ENCODE data around the gene RXFP4. TPM values are rescaled to one million over a fixed set of nuclear protein-coding genes. Genes with fewer than 3 reads are reported as not detected.

RXFP4 gene
- total RNA-seq, 1 donor from 2014 or later: not detected

DNA sequence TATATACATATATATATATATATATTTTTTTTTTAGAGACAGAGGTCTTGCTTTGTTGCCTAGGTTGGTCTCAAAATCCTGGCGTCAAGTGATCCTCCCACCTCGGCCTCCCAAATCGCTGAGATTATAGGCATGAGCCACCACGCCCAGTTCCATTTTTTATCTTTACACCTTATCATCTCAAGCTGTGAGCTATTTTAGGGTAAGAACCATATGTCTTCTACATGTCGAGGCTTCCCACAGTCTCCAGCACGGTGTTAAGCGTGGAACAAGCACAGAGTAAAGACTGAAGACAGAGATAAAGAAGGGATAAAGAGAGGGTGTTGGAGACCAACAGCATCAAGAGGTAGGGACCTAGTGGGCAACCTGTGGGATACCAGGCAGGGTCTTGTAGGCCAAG lies 22.8 kb downstream of the RXFP4 start:
- peaks cover 14% of the 10 kb centered on the region for H3K27me3 Mint-ChIP-seq (ENCODE audit: unreplicated experiment)
- DNase-seq: no peak
- no peak overlapping the region for H3K27ac Mint-ChIP-seq (ENCODE audit: unreplicated experiment)
- no peaks in the 10 kb centered on the region for H3K36me3 Mint-ChIP-seq (ENCODE audit: unreplicated experiment)
- TF ChIP-seq, protein P1, sequence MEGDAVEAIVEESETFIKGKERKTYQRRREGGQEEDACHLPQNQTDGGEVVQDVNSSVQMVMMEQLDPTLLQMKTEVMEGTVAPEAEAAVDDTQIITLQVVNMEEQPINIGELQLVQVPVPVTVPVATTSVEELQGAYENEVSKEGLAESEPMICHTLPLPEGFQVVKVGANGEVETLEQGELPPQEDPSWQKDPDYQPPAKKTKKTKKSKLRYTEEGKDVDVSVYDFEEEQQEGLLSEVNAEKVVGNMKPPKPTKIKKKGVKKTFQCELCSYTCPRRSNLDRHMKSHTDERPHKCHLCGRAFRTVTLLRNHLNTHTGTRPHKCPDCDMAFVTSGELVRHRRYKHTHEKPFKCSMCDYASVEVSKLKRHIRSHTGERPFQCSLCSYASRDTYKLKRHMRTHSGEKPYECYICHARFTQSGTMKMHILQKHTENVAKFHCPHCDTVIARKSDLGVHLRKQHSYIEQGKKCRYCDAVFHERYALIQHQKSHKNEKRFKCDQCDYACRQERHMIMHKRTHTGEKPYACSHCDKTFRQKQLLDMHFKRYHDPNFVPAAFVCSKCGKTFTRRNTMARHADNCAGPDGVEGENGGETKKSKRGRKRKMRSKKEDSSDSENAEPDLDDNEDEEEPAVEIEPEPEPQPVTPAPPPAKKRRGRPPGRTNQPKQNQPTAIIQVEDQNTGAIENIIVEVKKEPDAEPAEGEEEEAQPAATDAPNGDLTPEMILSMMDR (IDR thresholded peaks at IDR 0.05; ENCODE audit: partially characterized antibody, unreplicated experiment): no peak
- no peak overlapping the region for H3K4me3 Mint-ChIP-seq (ENCODE audit: unreplicated experiment)
- H3K4me1 Mint-ChIP-seq (ENCODE audit: low read depth, unreplicated experiment): peaks cover 22% of the 10 kb centered on the region
- H3K9me3 Mint-ChIP-seq (ENCODE audit: unreplicated experiment): peaks cover 12% of the 10 kb centered on the region

DNA sequence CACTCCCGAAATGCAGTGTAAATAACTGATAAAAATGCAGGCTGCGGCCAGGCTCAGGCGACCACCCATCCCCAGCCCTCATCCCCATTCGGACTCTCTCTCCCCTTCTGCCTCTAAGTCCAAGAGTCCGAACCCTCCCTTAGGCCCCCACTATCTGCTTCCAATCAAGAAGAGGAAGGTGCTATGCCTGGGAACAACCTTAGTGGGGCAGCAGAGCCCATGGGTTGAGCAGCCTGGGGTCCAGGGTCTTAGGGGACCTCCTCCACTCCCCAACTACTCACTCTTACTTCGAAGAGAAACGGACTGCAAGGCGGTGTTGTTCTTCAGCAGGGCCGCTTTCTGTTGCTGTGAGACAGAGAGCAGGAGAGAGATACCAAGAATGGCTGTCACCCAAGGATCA lies 24.7 kb downstream of the RXFP4 start:
- Mint-ChIP-seq H3K4me1 (ENCODE audit: low read depth, unreplicated experiment) (peaks cover 37% of the 10 kb centered on the region), H3K4me3 (ENCODE audit: unreplicated experiment) (no peak overlapping the region), H3K36me3 (ENCODE audit: unreplicated experiment) (peaks cover 5% of the 10 kb centered on the region)

DNA sequence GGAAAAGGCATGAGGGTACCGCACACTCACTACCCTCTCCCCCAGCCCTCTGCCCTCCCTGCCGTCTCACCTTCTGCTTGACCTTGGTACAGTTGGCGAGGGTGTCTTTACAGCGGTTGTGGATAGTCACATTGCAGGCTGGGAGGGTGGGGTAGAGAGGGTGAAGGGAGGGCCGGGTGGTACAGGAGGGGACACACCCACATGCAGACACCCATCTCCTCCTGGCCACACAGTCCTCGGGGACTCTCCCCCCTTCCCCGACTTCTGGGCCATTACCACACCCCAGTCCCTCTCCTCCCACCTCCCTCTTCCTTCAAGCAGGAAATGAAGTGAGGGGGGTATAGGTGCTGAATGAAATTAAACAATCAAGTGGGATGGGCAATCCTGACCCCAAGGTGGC lies 25.3 kb downstream of the RXFP4 start:
- Mint-ChIP-seq H3K36me3 (ENCODE audit: unreplicated experiment) (peaks cover 5% of the 10 kb centered on the region), H3K4me3 (ENCODE audit: unreplicated experiment) (no peak overlapping the region), H3K27me3 (ENCODE audit: unreplicated experiment) (peaks cover 20% of the 10 kb centered on the region), H3K9me3 (ENCODE audit: unreplicated experiment) (peaks cover 12% of the 10 kb centered on the region), H3K27ac (ENCODE audit: unreplicated experiment) (no peak overlapping the region), H3K4me1 (ENCODE audit: low read depth, unreplicated experiment) (peaks cover 38% of the 10 kb centered on the region)
- TF ChIP-seq, protein P1 (IDR thresholded peaks at IDR 0.05; ENCODE audit: partially characterized antibody, unreplicated experiment): no peak
- DNase-seq: no peak

More for the DNA sequence above, 24.7 kb downstream of the RXFP4 start:
- TF ChIP-seq, protein P1 (IDR thresholded peaks at IDR 0.05; ENCODE audit: partially characterized antibody, unreplicated experiment): no peak
- peaks cover 20% of the 10 kb centered on the region for H3K27me3 Mint-ChIP-seq (ENCODE audit: unreplicated experiment)
- no peak overlapping the region for H3K27ac Mint-ChIP-seq (ENCODE audit: unreplicated experiment)
- no peak for DNase-seq
- H3K9me3 Mint-ChIP-seq (ENCODE audit: unreplicated experiment): peaks cover 12% of the 10 kb centered on the region

DNA sequence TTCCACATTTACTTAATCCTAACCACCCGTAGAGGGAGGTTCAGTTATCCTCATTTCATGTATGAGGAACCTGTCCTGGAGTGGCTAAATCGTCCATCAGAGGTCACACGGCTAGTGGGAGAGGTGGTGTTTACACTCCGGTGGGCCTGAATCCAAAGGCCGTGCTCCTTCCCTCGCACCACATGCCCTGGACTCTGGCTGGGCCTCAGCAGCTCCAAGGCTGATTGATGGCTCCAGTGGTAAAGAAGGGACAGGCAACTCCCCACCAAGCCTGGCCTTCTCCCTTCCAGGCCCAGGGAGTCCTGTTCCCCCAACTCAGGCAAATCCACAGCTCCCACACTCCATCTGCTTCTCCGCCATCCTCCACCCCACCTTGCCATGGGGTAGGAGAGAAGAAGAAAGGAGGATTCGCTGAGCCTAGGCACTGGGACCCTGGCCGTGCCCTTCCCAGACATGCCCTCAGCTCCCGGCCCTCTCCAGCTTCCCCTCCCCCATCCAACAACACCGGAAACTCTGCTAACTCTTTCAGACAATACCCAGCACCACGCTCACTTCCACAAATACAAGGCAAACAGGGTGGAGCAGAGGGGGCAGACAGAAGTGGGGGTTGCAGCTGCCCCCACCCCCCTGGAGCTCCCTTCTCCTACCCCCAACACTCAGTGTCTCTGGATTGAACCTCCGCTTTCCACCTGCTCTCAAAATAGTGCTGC lies 26.1 kb downstream of the RXFP4 start:
- peaks cover 5% of the 10 kb centered on the region for H3K36me3 Mint-ChIP-seq (ENCODE audit: unreplicated experiment)
- peaks cover 20% of the 10 kb centered on the region for H3K27me3 Mint-ChIP-seq (ENCODE audit: unreplicated experiment)
- no peak for DNase-seq
- H3K27ac Mint-ChIP-seq (ENCODE audit: unreplicated experiment): peak overlapping the region; percentile 86
- peaks cover 12% of the 10 kb centered on the region for H3K9me3 Mint-ChIP-seq (ENCODE audit: unreplicated experiment)
- H3K4me3 Mint-ChIP-seq (ENCODE audit: unreplicated experiment): peak overlapping the region; percentile 69
- TF ChIP-seq, protein P1 (IDR thresholded peaks at IDR 0.05; ENCODE audit: partially characterized antibody, unreplicated experiment): no peak
- peaks cover 44% of the 10 kb centered on the region for H3K4me1 Mint-ChIP-seq (ENCODE audit: low read depth, unreplicated experiment)

DNA sequence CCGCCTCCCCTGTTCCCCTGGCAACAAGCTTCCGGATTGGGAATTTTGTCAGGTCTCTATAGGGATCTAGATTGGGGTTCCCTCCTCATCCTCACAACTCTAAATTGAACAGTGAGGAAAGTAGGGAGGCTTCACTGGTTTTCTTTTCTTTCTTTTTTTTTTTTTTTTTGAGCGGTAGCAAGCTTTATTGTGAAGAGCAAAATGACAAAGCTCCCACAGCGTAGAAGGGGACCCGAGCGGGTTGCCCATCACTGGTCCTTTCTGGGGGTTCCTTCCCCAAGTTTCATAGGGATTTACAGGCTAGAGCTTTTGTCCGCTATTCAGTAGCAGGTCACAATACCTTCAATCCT lies 26.6 kb downstream of the RXFP4 start:
- DNase-seq: no peak
- Mint-ChIP-seq H3K4me3 (ENCODE audit: unreplicated experiment) (peak overlapping the region; percentile 69), H3K27ac (ENCODE audit: unreplicated experiment) (peak overlapping the region; percentile 86), H3K36me3 (ENCODE audit: unreplicated experiment) (peaks cover 5% of the 10 kb centered on the region), H3K27me3 (ENCODE audit: unreplicated experiment) (peaks cover 21% of the 10 kb centered on the region), H3K9me3 (ENCODE audit: unreplicated experiment) (peaks cover 12% of the 10 kb centered on the region), H3K4me1 (ENCODE audit: low read depth, unreplicated experiment) (peaks cover 45% of the 10 kb centered on the region)
- TF ChIP-seq, protein P1 (IDR thresholded peaks at IDR 0.05; ENCODE audit: partially characterized antibody, unreplicated experiment): no peak
